Measurements from ENCODE around the gene PREP. TPM values are rescaled to one million over a fixed set of nuclear protein-coding genes. Genes with fewer than 3 reads are reported as not detected.
"Not testable (repeated sequence)": the region's sequence is repeated elsewhere in the genome, so short reads cannot be mapped to it uniquely, and the experiment has no call there.

PREP gene
- total RNA-seq, 1 donor = 18.1 TPM

DNA sequence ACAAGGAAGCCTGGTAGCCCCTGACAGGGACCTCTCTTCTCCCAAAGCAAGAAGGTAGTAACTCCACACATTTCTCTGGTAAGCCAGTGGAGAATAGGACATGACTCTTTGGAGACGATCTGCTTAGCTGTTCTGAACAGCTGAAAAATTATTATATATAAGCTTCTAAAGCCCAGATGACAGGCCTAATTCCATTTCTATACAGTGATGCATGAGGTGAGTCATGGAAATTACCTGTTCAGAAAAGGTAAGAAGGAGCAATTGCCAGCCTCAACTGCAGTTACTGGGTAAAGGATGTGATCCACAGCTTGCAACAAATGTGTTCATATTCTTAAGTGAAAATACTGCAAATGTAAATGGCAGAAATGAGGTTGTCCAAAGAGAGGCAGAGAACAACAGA, 54.0 kb downstream of the PREP start:
- no peak for DNase-seq (ENCODE audit: low read depth)
- TF ChIP-seq, protein P1, sequence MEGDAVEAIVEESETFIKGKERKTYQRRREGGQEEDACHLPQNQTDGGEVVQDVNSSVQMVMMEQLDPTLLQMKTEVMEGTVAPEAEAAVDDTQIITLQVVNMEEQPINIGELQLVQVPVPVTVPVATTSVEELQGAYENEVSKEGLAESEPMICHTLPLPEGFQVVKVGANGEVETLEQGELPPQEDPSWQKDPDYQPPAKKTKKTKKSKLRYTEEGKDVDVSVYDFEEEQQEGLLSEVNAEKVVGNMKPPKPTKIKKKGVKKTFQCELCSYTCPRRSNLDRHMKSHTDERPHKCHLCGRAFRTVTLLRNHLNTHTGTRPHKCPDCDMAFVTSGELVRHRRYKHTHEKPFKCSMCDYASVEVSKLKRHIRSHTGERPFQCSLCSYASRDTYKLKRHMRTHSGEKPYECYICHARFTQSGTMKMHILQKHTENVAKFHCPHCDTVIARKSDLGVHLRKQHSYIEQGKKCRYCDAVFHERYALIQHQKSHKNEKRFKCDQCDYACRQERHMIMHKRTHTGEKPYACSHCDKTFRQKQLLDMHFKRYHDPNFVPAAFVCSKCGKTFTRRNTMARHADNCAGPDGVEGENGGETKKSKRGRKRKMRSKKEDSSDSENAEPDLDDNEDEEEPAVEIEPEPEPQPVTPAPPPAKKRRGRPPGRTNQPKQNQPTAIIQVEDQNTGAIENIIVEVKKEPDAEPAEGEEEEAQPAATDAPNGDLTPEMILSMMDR (IDR thresholded peaks at IDR 0.05; ENCODE audit: insufficient read depth, low read length) = no peak
- H3K4me3 ChIP-seq (ENCODE audit: low read depth, low read length) = no peak overlapping the region

DNA sequence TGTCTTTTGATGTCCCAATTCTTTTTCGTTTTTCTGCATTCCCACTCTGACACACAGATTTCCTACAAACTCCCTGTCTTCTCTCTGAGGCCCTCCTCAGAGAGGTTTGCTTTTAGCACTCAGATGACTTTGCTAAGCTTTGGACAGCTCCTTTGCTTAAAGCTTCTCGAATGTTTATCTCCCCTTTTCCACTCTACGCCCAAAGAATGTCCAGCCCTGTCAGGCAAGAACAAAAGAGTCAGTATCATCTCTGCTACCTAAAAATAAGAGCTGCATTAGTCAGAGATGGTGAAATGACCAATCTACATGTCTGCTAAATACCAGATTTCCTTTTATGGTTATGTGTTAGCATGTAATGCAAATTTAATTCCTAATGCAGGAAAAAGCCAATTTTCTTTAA, 56.8 kb downstream of the PREP start:
- TF ChIP-seq, protein P1 (IDR thresholded peaks at IDR 0.05; ENCODE audit: insufficient read depth, low read length) = no peak
- no peak overlapping the region for H3K4me3 ChIP-seq (ENCODE audit: low read depth, low read length)
- peak; percentile 79 for DNase-seq (ENCODE audit: low read depth)

DNA sequence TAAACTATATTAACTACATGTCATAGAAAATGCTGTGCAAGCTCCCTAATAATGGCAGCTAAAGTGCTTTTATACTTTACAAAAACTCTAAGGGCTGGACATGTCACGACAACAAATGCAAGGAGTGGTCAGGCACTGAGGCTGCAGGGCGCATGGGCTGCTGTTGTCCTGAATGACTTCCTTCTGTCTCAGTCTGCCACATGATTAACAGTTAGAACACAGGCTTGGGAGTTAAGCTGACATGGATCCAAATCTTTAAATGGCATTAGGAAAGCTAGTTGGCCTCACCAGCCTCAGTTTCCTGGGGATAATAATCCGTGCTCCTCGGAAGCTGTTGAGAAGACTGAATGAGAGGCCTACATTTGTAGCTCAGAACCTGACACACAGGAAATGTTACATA, 57.4 kb downstream of the PREP start:
- TF ChIP-seq, protein P1 (IDR thresholded peaks at IDR 0.05; ENCODE audit: insufficient read depth, low read length) = no peak
- DNase-seq (ENCODE audit: low read depth) = no peak
- H3K4me3 ChIP-seq (ENCODE audit: low read depth, low read length) = no peak overlapping the region

DNA sequence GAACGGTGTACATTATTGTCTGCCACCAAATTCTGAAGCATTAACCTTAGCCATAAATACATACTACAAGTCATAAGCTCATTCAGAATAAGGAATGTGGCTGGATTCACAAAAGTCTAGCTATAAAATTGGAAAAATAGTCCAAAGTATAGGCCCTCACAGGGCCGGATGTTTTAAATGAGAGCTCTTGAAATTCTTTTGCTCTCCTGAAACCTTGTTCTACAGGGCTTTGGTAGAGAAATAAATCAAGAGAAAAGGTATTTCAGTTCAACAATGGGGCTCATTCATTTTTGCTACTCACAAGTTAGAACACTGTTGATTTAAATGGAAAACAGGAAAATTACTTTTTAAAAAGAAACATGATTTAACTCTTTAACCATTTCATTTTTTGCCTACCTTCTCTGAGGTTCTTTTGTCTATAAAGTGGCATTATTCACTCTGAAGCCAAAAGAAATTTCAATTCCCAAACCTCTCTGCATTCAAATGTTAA, 58.0 kb downstream of the PREP start:
- H3K4me3 ChIP-seq (ENCODE audit: low read depth, low read length) = no peak overlapping the region
- no peak for DNase-seq (ENCODE audit: low read depth)
- TF ChIP-seq, protein P1 (IDR thresholded peaks at IDR 0.05; ENCODE audit: insufficient read depth, low read length) = no peak

DNA sequence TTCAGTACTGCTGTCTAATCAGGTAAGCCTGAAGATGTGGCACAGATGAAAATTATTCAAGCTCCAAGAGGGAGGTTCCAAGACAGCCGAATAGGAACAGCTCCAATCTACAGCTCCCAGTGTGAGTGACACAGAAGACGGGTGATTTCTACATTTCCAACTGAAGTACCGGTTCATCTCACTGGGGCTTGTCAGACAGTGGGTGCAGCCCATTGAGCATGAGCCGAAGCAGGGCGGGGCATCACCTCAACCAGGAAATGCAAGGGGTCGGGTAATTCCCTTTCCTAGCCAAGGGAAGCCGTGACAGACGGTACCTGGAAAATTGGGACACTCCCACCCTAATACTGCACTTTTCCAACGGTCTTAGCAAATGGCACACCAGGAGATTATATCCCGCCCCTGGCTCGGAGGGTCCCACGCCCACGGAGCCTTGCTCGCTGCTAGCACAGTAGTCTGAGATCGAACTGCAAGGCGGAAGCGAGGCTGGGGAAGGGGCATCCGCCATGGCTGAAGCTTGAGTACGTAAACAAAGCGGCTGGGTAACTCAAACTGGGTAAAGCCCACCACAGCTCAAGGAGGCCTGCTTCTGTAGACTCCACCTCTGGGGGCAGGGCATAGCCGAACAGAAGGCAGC, 64.4 kb downstream of the PREP start:
- not testable (repeated sequence) for DNase-seq (ENCODE audit: low read depth); H3K4me3 ChIP-seq (ENCODE audit: low read depth, low read length)

DNA sequence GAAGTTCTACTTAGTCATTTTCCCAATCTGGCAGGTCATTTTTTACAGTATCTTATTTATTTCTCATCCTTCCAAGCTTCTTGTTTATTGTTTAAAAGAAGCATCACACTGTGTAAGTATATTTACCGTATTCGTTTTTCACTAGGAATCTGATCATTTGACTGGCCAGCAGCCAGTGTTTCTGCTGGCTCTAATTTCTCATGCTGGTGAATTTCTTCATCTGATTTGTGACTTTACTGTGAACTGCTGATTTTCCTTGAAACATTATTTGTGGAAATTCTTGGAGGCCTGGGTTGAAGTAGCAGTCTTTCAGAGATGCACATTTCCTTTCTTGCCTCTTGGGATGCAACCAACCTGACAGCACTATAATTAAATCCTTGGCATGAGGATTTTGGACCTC, 65.9 kb downstream of the PREP start:
- TF ChIP-seq, protein P1 (IDR thresholded peaks at IDR 0.05; ENCODE audit: insufficient read depth, low read length) = no peak
- no peak for DNase-seq (ENCODE audit: low read depth)
- H3K4me3 ChIP-seq (ENCODE audit: low read depth, low read length) = no peak overlapping the region

DNA sequence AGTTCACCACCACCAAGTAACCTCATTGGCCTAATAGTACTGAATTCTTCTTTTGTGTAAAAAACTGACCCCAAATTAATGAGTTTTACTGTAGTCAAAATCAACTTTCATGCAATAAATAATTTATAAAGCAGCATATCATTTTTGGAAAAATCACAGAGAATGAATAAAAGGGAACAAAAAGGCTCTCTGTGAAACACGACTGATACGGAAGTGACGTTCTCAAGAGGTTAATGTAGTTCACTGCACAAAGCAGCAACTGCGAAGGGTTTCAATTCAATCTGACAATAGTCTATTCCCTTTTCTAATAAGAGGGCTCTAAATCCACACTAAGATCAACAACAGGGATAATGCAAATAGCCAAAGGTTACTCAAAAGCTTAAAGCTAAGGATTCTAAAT, 70.3 kb downstream of the PREP start:
- no peak for DNase-seq (ENCODE audit: low read depth)
- TF ChIP-seq, protein P1 (IDR thresholded peaks at IDR 0.05; ENCODE audit: insufficient read depth, low read length) = no peak

More for the DNA sequence above, 70.3 kb downstream of the PREP start:
- H3K4me3 ChIP-seq (ENCODE audit: low read depth, low read length) = no peak overlapping the region

Measured in fibroblast of the aortic adventitia (primary cell).